ENCODE data around the gene LRRC23. TPM values are rescaled to one million over a fixed set of nuclear protein-coding genes. Genes with fewer than 3 reads are reported as not detected.

Gene LRRC23
- total and polyA plus RNA-seq, 2 of the 13 experiments (the other 11 are each of a cell fraction or from before 2014, with no cell fraction given): 6.0 to 7.8 TPM

DNA sequence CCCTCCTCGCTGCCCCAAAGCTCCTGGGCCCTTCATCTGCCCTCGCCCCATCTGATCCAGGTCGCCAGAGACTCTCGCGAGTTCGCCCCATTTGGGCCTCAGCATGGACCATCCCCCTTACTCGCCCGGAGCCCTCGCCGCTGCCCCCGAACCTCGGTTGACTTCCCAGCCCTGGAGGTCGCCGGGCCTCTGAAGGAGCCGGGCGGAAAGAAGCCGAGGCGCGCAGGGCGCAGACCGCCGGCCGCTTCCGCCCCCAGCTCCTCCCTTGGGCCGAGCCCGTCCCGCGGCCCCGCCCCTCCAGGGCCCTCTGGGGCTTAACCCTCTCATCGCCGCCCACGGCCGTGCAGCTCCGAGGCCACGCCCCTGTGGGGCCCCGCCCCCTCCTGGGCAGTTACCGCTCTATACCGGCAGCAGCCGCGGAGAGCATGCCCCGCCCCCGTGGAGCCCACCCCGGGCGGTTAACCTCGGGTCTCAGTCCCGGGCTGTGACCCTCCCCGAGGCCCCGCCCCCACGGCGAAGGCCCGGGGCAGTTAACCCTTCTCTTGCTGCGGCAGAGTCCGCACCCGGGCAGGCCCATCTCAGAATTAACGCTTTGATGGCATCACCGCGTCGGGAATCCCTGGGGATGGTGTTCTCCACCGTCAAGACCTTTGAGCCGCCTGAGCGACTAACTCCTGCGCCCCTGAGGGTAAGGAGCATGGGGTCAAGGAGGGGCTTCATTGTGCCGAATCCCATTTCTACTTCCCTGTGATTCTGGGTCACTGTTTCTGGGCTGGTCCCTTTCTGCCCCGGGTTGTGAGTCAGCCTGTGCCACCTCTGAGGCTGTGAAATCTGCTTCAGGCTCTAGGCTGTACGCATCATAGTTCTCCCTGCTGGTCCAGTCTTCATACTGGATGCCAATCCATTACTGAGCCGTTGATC lies 31.3 kb upstream of the LRRC23 start, which contains the start of gene SPSB2 (continued):
- TF ChIP-seq ZBTB49 (CRISPR knock-in tag; IDR thresholded peaks at IDR 0.05; ENCODE audit: borderline replicate concordance) (no peak), REL (CRISPR knock-in tag; conservative IDR thresholded peaks at IDR 0.05) (no peak), CCAR2 (optimal IDR thresholded peaks at IDR 0.05; ENCODE audit: low read depth, low read length) (no peak), WIZ (CRISPR knock-in tag; IDR thresholded peaks at IDR 0.05) (no peak), DR1 (CRISPR knock-in tag; IDR thresholded peaks at IDR 0.05) (no peak), ZBTB38 (CRISPR knock-in tag; IDR thresholded peaks at IDR 0.05) (0 out of 2 replicates have a peak, but pooled peaks have one; percentile 20), CHD4 (IDR thresholded peaks at IDR 0.05; ENCODE audit: borderline replicate concordance, low read length) (no peak), JDP2 (CRISPR knock-in tag; IDR thresholded peaks at IDR 0.05; ENCODE audit: borderline replicate concordance) (no peak), NFKB2 (CRISPR knock-in tag; IDR thresholded peaks at IDR 0.05; ENCODE audit: borderline replicate concordance) (no peak), PCBP2 (optimal IDR thresholded peaks at IDR 0.05; ENCODE audit: low read depth, low read length, poor library complexity, severe bottlenecking) (no peak), MAF1 (CRISPR knock-in tag; IDR thresholded peaks at IDR 0.05; ENCODE audit: borderline replicate concordance) (no peak), U2AF1 (optimal IDR thresholded peaks at IDR 0.05; ENCODE audit: low read depth, low read length) (peak; percentile 56), JARID2 (CRISPR knock-in tag; IDR thresholded peaks at IDR 0.05; ENCODE audit: insufficient replicate concordance) (no peak), ZNF234 (CRISPR knock-in tag; conservative IDR thresholded peaks at IDR 0.05) (no peak), GPN1 (CRISPR knock-in tag; IDR thresholded peaks at IDR 0.05; ENCODE audit: borderline replicate concordance) (no peak), ZNF703 (CRISPR knock-in tag; IDR thresholded peaks at IDR 0.05; ENCODE audit: borderline replicate concordance) (no peak), ZNF280D (CRISPR knock-in tag; IDR thresholded peaks at IDR 0.05) (no peak; the same call in 1 of the 2 replicates), ZNF44 (CRISPR knock-in tag; IDR thresholded peaks at IDR 0.05) (no peak), HMG20B (CRISPR knock-in tag; conservative IDR thresholded peaks at IDR 0.05) (no peak), ARHGAP35 (CRISPR knock-in tag; IDR thresholded peaks at IDR 0.05; ENCODE audit: borderline replicate concordance) (no peak)
